Astrocyte of the spinal cord (primary cell): ENCODE data around the gene PIK3R5.

Experiments used
- DNase-seq: peaks from one replicate; pipeline ENCODE4 v3.0.0; 2011; ENCODE audit warnings: low read depth, low spot score
- H3K4me3 ChIP-seq: 2 replicates; pipeline ENCODE4 v1.5.1; 2011; ENCODE audit warnings: low read depth, mild to moderate bottlenecking, low read length, moderate library complexity
- in situ Hi-C: cut with HindIII; loops from 2 replicates; pipeline ENCODE4 v1.10.0; 2017; ENCODE audit warnings: low sequenced_read_pairs
- TF ChIP-seq, protein P1 (sequence below): IDR thresholded peaks from 2 replicates; pipeline ENCODE4 v1.5.1; 2012; ENCODE audit warnings: low read depth, mild to moderate bottlenecking, low read length, inconsistent platforms

Gene PIK3R5

DNA sequence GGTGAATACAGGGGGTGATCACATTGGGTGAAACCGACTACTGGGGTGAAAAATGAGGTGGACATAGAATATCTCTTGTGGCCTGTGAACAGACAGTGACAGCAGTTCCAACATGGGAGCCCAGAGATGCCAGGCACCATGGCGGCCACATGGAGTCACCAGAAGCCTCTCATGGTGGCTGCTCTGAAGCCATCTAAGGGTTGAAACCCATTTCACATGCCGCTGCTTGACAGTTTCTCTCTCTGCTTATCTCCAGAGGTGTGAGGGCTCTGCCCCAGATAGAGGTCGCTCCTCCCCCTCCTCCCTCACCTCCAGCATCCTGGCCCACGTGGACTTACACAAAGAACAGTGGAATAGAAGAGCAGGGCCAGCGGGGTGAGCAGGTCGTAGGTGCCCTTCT, 60.2 kb downstream of the PIK3R5 start:
- no peak for DNase-seq
- TF ChIP-seq, protein P1, sequence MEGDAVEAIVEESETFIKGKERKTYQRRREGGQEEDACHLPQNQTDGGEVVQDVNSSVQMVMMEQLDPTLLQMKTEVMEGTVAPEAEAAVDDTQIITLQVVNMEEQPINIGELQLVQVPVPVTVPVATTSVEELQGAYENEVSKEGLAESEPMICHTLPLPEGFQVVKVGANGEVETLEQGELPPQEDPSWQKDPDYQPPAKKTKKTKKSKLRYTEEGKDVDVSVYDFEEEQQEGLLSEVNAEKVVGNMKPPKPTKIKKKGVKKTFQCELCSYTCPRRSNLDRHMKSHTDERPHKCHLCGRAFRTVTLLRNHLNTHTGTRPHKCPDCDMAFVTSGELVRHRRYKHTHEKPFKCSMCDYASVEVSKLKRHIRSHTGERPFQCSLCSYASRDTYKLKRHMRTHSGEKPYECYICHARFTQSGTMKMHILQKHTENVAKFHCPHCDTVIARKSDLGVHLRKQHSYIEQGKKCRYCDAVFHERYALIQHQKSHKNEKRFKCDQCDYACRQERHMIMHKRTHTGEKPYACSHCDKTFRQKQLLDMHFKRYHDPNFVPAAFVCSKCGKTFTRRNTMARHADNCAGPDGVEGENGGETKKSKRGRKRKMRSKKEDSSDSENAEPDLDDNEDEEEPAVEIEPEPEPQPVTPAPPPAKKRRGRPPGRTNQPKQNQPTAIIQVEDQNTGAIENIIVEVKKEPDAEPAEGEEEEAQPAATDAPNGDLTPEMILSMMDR, result no peak
- in situ Hi-C loops, result no loop called here
- no peak overlapping the region for H3K4me3 ChIP-seq

- no peak overlapping the region for H3K4me3 ChIP-seq
- no peak for DNase-seq
- in situ Hi-C loops, result no loop called here
- TF ChIP-seq, protein P1, result no peak
Measured at GRCh38 chr17:8904686-8905085, 60.8 kb downstream of the PIK3R5 start.

DNA sequence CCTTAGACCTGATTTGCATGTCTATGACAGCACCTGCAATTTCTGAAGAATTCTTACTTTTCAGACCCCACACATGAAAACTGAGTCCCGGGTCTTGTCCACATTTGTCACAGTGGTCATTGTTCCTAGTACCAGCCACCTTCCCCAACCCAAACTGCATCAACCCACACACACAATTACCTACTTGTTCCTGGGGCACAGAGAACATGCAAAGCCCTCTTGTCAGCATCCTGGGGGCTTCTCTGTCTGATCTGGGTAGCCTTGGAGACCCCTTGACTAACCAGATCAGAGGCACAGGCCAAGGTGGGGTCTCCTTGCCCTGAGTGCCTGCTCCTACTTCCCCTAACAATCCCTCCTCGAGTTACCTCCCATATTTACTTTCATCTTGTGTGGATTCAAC, 61.3 kb downstream of the PIK3R5 start:
- DNase-seq, result no peak
- TF ChIP-seq, protein P1, result no peak
- no peak overlapping the region for H3K4me3 ChIP-seq
- in situ Hi-C loops, result no loop called here

DNA sequence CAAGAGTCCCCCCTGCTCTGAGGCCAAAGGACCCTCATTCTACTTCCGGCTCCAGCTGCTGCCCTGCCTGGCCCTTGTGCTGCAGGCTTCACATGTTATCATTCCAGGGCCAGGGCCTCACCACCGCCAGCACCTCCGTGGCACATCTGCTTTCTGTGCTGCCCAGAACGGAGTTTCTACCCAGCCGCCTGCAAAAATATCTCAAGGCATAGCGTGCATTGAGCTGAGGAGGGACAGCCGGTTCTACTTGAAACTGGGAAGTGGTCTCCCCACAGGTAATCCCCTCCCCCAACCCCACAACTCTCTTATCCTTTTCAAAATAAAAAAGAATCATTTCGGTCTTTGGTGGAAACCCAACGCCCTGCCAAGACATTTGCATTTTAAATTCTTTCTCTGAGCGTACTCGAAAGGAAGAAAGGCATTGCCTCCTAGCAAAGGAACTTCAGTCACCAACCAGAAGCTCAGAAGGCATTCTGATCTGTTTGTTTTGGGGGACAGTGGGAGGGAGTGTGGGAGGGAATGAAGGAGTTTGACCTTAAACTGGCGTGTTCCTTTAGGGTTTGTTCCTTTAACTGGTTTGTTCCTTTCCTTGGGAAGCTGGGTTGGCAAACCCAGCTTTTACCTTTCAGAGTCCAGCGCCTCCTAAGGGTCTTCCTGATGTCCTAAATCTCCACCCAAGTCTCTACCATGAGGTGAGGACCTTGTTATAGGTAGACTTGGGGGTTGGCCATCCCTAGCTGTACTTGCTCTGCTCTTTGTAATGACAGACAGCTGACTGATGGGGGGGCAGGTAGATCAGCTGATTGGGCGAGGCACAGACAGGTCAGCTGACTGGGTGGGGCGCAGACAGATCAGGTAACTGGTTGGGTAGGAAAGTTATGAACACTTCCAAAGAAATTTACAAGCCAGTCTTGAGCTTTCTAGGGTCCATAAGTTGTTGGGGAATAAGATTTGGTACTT, 64.6 kb downstream of the PIK3R5 start:
- no peak for DNase-seq
- no peak overlapping the region for H3K4me3 ChIP-seq
- in situ Hi-C loops, result no loop called here
- TF ChIP-seq, protein P1, result no peak

- H3K4me3 ChIP-seq, result no peak overlapping the region
- TF ChIP-seq, protein P1, result no peak
- DNase-seq, result no peak
- in situ Hi-C loops, result no loop called here
Measured at GRCh38 chr17:8900207-8900606, 65.3 kb downstream of the PIK3R5 start.

DNA sequence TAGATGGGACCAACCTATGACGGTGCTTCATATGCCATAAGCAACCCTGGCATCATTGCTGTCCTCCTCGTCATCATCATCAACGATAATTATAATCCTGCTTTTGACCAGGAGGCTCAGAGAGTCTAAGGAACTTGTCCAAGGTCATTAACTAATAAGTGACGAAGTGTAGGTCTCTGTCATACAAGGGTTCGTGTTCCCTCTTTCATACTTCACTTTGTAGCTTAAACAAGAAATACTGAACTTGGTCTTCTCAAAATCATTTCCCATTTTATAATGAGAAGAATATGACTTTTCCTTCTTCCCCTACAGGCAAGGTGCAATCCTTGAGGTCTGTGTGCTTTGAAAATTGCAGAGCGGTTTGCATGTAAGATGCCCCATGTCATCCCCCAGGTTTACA, 66.9 kb downstream of the PIK3R5 start:
- H3K4me3 ChIP-seq, result no peak overlapping the region
- in situ Hi-C loops, result no loop called here
- TF ChIP-seq, protein P1, result no peak
- DNase-seq, result no peak
